Liver (tissue), 3 donors: ENCODE measurements around the gene DIO2.

Experiments used
- NR2F2 ChIP-seq: IDR thresholded peaks from 2 replicates; pipeline ENCODE4 v1.6.1; 2016; ENCODE audit warnings: antibody characterized with exemption
- SP1 ChIP-seq: IDR thresholded peaks from 2 replicates; pipeline ENCODE4 v1.6.1; 2018; ENCODE audit warnings: antibody characterized with exemption, mild to moderate bottlenecking
- TAF1 ChIP-seq: conservative IDR thresholded peaks from 2 replicates; pipeline ENCODE4 v1.6.1; 2016; ENCODE audit warnings: antibody characterized with exemption, mild to moderate bottlenecking
- YY1 ChIP-seq: IDR thresholded peaks from 2 replicates; pipeline ENCODE4 v1.6.1; 2016; ENCODE audit warnings: antibody characterized with exemption, mild to moderate bottlenecking
- TF ChIP-seq, protein P1 (sequence below): fragments of 150-350 bp; IDR thresholded peaks from 2 replicates; pipeline ENCODE4 v1.5.1; 2017; ENCODE audit warnings: improper control_type of control experiment, low read depth, low read length; ENCODE audit not compliant: missing input control
- TF ChIP-seq, protein P2 (sequence below): IDR thresholded peaks from 2 replicates; pipeline ENCODE4 v1.6.1; 2016; ENCODE audit warnings: antibody characterized with exemption, mild to moderate bottlenecking
- donor health status: healthy.
- donor health status: healthy.

DNA sequence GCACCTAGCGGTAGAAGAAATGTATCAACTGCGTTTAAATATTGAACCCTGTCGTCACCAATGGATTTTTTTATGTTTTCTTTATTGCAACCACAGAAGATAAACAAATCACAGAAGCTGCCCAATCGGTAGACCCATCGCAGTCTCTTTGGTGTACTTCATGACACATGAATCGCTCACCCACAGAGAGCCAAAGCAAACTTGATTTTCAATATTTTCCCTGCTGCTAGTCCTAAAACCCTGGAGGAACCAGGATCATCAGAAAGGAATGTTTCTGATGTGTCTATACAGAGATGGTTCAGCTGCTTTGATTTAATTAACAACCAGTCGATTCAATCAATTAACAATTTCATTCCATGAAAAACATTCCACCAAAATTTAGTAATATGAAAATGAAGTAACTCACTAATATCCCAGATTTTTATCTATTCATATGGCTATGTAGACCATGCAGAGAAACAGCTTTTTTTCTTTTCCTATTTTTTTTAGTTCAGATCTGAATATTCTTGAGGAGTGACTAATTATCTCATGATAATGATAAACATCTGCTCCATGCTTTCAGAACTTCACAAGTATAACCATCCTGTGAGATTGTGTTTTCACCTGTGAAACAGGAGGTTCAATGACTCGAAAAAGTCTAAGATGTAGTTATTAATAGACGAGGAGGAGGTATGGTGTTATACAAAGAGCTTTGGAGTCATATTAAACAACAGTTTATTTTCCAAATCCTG lies 46.1 kb downstream of the DIO2 start:
- no peak for TF ChIP-seq NR2F2
- TF ChIP-seq, protein P1, sequence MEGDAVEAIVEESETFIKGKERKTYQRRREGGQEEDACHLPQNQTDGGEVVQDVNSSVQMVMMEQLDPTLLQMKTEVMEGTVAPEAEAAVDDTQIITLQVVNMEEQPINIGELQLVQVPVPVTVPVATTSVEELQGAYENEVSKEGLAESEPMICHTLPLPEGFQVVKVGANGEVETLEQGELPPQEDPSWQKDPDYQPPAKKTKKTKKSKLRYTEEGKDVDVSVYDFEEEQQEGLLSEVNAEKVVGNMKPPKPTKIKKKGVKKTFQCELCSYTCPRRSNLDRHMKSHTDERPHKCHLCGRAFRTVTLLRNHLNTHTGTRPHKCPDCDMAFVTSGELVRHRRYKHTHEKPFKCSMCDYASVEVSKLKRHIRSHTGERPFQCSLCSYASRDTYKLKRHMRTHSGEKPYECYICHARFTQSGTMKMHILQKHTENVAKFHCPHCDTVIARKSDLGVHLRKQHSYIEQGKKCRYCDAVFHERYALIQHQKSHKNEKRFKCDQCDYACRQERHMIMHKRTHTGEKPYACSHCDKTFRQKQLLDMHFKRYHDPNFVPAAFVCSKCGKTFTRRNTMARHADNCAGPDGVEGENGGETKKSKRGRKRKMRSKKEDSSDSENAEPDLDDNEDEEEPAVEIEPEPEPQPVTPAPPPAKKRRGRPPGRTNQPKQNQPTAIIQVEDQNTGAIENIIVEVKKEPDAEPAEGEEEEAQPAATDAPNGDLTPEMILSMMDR: no peak
- TF ChIP-seq SP1: no peak
- TF ChIP-seq TAF1: no peak
- TF ChIP-seq, protein P2, sequence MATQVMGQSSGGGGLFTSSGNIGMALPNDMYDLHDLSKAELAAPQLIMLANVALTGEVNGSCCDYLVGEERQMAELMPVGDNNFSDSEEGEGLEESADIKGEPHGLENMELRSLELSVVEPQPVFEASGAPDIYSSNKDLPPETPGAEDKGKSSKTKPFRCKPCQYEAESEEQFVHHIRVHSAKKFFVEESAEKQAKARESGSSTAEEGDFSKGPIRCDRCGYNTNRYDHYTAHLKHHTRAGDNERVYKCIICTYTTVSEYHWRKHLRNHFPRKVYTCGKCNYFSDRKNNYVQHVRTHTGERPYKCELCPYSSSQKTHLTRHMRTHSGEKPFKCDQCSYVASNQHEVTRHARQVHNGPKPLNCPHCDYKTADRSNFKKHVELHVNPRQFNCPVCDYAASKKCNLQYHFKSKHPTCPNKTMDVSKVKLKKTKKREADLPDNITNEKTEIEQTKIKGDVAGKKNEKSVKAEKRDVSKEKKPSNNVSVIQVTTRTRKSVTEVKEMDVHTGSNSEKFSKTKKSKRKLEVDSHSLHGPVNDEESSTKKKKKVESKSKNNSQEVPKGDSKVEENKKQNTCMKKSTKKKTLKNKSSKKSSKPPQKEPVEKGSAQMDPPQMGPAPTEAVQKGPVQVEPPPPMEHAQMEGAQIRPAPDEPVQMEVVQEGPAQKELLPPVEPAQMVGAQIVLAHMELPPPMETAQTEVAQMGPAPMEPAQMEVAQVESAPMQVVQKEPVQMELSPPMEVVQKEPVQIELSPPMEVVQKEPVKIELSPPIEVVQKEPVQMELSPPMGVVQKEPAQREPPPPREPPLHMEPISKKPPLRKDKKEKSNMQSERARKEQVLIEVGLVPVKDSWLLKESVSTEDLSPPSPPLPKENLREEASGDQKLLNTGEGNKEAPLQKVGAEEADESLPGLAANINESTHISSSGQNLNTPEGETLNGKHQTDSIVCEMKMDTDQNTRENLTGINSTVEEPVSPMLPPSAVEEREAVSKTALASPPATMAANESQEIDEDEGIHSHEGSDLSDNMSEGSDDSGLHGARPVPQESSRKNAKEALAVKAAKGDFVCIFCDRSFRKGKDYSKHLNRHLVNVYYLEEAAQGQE: no peak
- no peak for TF ChIP-seq YY1
